SK-N-SH treated with all-trans-retinoic acid at 6 μM for 48 hours (cell line): ENCODE data around the gene SULT1B1.
A peak's percentile ranks its signal among the peaks of the same experiment; 100 is the strongest.

Experiments used
- ATAC-seq: fragments of 200-7000 bp; cut with Tn5 transposase; 3 replicates; pipeline ENCODE4 v1.9.1; 2020; ENCODE audit warnings: mild to moderate bottlenecking, moderate library complexity
- ARNTL ChIP-seq: fragments of 450-650 bp; formaldehyde crosslinking; IDR thresholded peaks from 2 replicates; pipeline ENCODE4 v1.5.0; 2020; ENCODE audit warnings: low read depth, mild to moderate bottlenecking, moderate library complexity, borderline replicate concordance
- BACH2 ChIP-seq: fragments of 250-450 bp; sonication (Bioruptor Pico); IDR thresholded peaks from 2 replicates; pipeline ENCODE4 v1.9.0; 2021; ENCODE audit warnings: mild to moderate bottlenecking, borderline replicate concordance
- CREB5 ChIP-seq: fragments of 250-450 bp; sonication (Bioruptor Pico); IDR thresholded peaks from 2 replicates; pipeline ENCODE4 v1.5.1; 2020; ENCODE audit warnings: low read depth, mild to moderate bottlenecking, moderate library complexity
- GLIS3 ChIP-seq: fragments of 250-450 bp; sonication (Bioruptor Pico); IDR thresholded peaks from 2 replicates; pipeline ENCODE4 v1.5.0; 2020; ENCODE audit warnings: mild to moderate bottlenecking, moderate library complexity
- ISL1 ChIP-seq: fragments of 250-450 bp; sonication (Bioruptor Pico); IDR thresholded peaks from 2 replicates; pipeline ENCODE4 v2.1.2; 2022; ENCODE audit warnings: mild to moderate bottlenecking, moderate library complexity
- OSR1 ChIP-seq: fragments of 250-450 bp; sonication (Bioruptor Pico); IDR thresholded peaks from 2 replicates; pipeline ENCODE4 v1.8.0; 2022; ENCODE audit warnings: moderate library complexity, mild to moderate bottlenecking, inconsistent platforms
- POU6F1 ChIP-seq: fragments of 250-450 bp; sonication (Bioruptor Pico); IDR thresholded peaks from 2 replicates; pipeline ENCODE4 v1.8.0; 2021; ENCODE audit warnings: low read depth, mild to moderate bottlenecking, moderate library complexity, borderline replicate concordance
- PPARA ChIP-seq: fragments of 250-450 bp; sonication (Bioruptor Pico); IDR thresholded peaks from 2 replicates; pipeline ENCODE4 v1.5.0; 2020; ENCODE audit warnings: mild to moderate bottlenecking, borderline replicate concordance
- RARB ChIP-seq: fragments of 250-450 bp; sonication (Bioruptor Pico); IDR thresholded peaks from 2 replicates; pipeline ENCODE4 v1.8.0; 2021; ENCODE audit warnings: mild to moderate bottlenecking, moderate library complexity
- SNAI2 ChIP-seq: fragments of 250-450 bp; sonication (Bioruptor Pico); IDR thresholded peaks from 2 replicates; pipeline ENCODE4 v1.5.0; 2020; ENCODE audit warnings: mild to moderate bottlenecking, moderate library complexity
- TCF4 ChIP-seq: fragments of 250-450 bp; sonication (Bioruptor Pico); IDR thresholded peaks from 2 replicates; pipeline ENCODE4 v1.8.0; 2021; ENCODE audit warnings: mild to moderate bottlenecking, moderate library complexity, borderline replicate concordance
- TOX ChIP-seq: fragments of 250-450 bp; sonication (Bioruptor Pico); IDR thresholded peaks from 2 replicates; pipeline ENCODE4 v1.8.0; 2021; ENCODE audit warnings: mild to moderate bottlenecking, moderate library complexity, borderline replicate concordance
- ZC3H10 ChIP-seq: fragments of 250-450 bp; sonication (Bioruptor Pico); IDR thresholded peaks from 2 replicates; pipeline ENCODE4 v1.5.1; 2021; ENCODE audit warnings: mild to moderate bottlenecking, moderate library complexity
- ZFP3 ChIP-seq: fragments of 250-450 bp; sonication (Bioruptor Pico); IDR thresholded peaks from 2 replicates; pipeline ENCODE4 v1.5.0; 2020; ENCODE audit warnings: mild to moderate bottlenecking, moderate library complexity
- ZFP30 ChIP-seq: fragments of 450-650 bp; formaldehyde crosslinking; IDR thresholded peaks from 2 replicates; pipeline ENCODE4 v1.5.0; 2022; ENCODE audit warnings: mild to moderate bottlenecking, moderate library complexity
- ZNF565 ChIP-seq: fragments of 450-650 bp; formaldehyde crosslinking; conservative IDR thresholded peaks from 2 replicates; pipeline ENCODE4 v1.5.0; 2020; ENCODE audit warnings: low read depth, mild to moderate bottlenecking, moderate library complexity
- ZNF70 ChIP-seq: fragments of 450-650 bp; formaldehyde crosslinking; IDR thresholded peaks from 2 replicates; pipeline ENCODE4 v1.5.0; 2020; ENCODE audit warnings: mild to moderate bottlenecking, moderate library complexity
- ZNF8 ChIP-seq: fragments of 450-650 bp; formaldehyde crosslinking; IDR thresholded peaks from 2 replicates; pipeline ENCODE4 v1.5.0; 2020; ENCODE audit warnings: mild to moderate bottlenecking, moderate library complexity
- TF ChIP-seq, protein P1 (sequence below): fragments of 250-450 bp; sonication (Bioruptor Pico); IDR thresholded peaks from 2 replicates; pipeline ENCODE4 v1.5.0; 2020; ENCODE audit warnings: mild to moderate bottlenecking, moderate library complexity
- TF ChIP-seq, protein P2 (sequence below): fragments of 250-450 bp; sonication (Bioruptor Pico); IDR thresholded peaks from 2 replicates; pipeline ENCODE4 v1.8.0; 2020; ENCODE audit warnings: mild to moderate bottlenecking, moderate library complexity, borderline replicate concordance
- TF ChIP-seq, protein P3 (sequence below): fragments of 250-450 bp; sonication (Bioruptor Pico); IDR thresholded peaks from 2 replicates; pipeline ENCODE4 v1.5.1; 2021; ENCODE audit warnings: mild to moderate bottlenecking, moderate library complexity

SULT1B1 gene

GRCh38 chr4:69708211-69708610 lies 52.2 kb downstream of the SULT1B1 start:
- ATAC-seq: peak; percentile 61
- TF ChIP-seq OSR1 (CRISPR knock-in tag) (no peak), ZNF565 (CRISPR knock-in tag) (no peak), RARB (CRISPR knock-in tag) (no peak), ZNF8 (CRISPR knock-in tag) (no peak), ZC3H10 (no peak), ZNF70 (CRISPR knock-in tag) (no peak), TCF4 (CRISPR knock-in tag) (no peak), ZFP30 (CRISPR knock-in tag) (no peak), GLIS3 (CRISPR knock-in tag) (no peak), BACH2 (CRISPR knock-in tag) (no peak), CREB5 (CRISPR knock-in tag) (no peak), ARNTL (CRISPR knock-in tag) (no peak), PPARA (no peak), ZFP3 (CRISPR knock-in tag) (no peak), TOX (CRISPR knock-in tag) (no peak), ISL1 (CRISPR knock-in tag) (no peak)
- TF ChIP-seq, protein P1, sequence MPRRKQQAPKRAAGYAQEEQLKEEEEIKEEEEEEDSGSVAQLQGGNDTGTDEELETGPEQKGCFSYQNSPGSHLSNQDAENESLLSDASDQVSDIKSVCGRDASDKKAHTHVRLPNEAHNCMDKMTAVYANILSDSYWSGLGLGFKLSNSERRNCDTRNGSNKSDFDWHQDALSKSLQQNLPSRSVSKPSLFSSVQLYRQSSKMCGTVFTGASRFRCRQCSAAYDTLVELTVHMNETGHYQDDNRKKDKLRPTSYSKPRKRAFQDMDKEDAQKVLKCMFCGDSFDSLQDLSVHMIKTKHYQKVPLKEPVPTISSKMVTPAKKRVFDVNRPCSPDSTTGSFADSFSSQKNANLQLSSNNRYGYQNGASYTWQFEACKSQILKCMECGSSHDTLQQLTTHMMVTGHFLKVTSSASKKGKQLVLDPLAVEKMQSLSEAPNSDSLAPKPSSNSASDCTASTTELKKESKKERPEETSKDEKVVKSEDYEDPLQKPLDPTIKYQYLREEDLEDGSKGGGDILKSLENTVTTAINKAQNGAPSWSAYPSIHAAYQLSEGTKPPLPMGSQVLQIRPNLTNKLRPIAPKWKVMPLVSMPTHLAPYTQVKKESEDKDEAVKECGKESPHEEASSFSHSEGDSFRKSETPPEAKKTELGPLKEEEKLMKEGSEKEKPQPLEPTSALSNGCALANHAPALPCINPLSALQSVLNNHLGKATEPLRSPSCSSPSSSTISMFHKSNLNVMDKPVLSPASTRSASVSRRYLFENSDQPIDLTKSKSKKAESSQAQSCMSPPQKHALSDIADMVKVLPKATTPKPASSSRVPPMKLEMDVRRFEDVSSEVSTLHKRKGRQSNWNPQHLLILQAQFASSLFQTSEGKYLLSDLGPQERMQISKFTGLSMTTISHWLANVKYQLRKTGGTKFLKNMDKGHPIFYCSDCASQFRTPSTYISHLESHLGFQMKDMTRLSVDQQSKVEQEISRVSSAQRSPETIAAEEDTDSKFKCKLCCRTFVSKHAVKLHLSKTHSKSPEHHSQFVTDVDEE (CRISPR knock-in tag): no peak
- TF ChIP-seq, protein P2, sequence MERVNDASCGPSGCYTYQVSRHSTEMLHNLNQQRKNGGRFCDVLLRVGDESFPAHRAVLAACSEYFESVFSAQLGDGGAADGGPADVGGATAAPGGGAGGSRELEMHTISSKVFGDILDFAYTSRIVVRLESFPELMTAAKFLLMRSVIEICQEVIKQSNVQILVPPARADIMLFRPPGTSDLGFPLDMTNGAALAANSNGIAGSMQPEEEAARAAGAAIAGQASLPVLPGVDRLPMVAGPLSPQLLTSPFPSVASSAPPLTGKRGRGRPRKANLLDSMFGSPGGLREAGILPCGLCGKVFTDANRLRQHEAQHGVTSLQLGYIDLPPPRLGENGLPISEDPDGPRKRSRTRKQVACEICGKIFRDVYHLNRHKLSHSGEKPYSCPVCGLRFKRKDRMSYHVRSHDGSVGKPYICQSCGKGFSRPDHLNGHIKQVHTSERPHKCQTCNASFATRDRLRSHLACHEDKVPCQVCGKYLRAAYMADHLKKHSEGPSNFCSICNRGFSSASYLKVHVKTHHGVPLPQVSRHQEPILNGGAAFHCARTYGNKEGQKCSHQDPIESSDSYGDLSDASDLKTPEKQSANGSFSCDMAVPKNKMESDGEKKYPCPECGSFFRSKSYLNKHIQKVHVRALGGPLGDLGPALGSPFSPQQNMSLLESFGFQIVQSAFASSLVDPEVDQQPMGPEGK (CRISPR knock-in tag): no peak
- TF ChIP-seq, protein P3, sequence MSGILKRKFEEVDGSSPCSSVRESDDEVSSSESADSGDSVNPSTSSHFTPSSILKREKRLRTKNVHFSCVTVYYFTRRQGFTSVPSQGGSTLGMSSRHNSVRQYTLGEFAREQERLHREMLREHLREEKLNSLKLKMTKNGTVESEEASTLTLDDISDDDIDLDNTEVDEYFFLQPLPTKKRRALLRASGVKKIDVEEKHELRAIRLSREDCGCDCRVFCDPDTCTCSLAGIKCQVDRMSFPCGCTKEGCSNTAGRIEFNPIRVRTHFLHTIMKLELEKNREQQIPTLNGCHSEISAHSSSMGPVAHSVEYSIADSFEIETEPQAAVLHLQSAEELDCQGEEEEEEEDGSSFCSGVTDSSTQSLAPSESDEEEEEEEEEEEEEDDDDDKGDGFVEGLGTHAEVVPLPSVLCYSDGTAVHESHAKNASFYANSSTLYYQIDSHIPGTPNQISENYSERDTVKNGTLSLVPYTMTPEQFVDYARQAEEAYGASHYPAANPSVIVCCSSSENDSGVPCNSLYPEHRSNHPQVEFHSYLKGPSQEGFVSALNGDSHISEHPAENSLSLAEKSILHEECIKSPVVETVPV (CRISPR knock-in tag): no peak
- TF ChIP-seq, all 23 proteins: peak for 0

GRCh38 chr4:69707807-69708206 lies 52.6 kb downstream of the SULT1B1 start:
- ATAC-seq: peak; percentile 55
- TF ChIP-seq ZFP3 (CRISPR knock-in tag) (no peak), SNAI2 (CRISPR knock-in tag) (no peak)

- no peak for ATAC-seq
- no peak for TF ChIP-seq ZNF70 (CRISPR knock-in tag)
- TF ChIP-seq ZC3H10: no peak
- no peak for TF ChIP-seq ZFP3 (CRISPR knock-in tag)
- no peak for TF ChIP-seq BACH2 (CRISPR knock-in tag)
- TF ChIP-seq ISL1 (CRISPR knock-in tag): no peak
- no peak for TF ChIP-seq ARNTL (CRISPR knock-in tag)
- no peak for TF ChIP-seq GLIS3 (CRISPR knock-in tag)
- no peak for TF ChIP-seq POU6F1 (CRISPR knock-in tag)
Observed at GRCh38 chr4:69702201-69702600, 58.2 kb downstream of the SULT1B1 start.
